ENCODE results near the gene THRAP3. TPM values are rescaled to one million over a fixed set of nuclear protein-coding genes. Genes with fewer than 3 reads are reported as not detected.

THRAP3 gene
- total RNA-seq, 4 donors from 2014 or later = 88.9 to 129 (median 115) TPM

DNA sequence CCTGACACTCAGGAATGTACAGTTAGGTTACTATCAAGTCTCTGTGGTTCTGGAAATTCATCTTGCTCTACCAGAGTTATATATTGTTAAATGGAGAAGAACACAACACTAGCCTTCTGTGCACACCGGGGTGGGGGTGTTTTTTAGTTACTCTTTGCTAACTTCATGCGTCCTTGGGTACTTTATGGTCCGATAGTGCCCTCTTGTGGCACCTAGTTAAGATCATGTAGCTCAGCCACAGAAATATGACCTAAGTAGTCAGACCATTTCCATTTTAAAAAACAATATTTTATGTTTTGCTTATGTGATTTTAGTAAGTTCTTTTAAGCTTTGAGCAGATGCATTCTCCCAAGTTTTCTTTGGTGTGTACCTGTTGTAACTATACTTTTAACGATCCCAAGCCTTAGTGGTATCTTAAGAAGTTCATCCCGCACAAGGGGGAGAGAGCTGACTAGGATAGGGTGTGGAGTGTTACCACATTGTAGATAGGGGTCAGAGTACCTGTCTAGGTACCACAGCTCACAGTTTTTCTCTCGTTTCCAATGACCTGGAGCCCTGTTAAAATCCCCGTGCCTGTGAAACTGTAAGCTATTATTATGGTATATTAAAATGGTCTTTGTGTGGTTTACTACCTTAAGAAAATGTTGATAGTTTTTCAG, 61.3 kb downstream of the THRAP3 start:
- H3K36me3 ChIP-seq = peaks cover 35 to 47% of the 10 kb centered on the region in 2 donors
- no peak overlapping the region for H3K4me3 ChIP-seq (replicated peaks in 1 of 3)
- TF ChIP-seq, protein P1, sequence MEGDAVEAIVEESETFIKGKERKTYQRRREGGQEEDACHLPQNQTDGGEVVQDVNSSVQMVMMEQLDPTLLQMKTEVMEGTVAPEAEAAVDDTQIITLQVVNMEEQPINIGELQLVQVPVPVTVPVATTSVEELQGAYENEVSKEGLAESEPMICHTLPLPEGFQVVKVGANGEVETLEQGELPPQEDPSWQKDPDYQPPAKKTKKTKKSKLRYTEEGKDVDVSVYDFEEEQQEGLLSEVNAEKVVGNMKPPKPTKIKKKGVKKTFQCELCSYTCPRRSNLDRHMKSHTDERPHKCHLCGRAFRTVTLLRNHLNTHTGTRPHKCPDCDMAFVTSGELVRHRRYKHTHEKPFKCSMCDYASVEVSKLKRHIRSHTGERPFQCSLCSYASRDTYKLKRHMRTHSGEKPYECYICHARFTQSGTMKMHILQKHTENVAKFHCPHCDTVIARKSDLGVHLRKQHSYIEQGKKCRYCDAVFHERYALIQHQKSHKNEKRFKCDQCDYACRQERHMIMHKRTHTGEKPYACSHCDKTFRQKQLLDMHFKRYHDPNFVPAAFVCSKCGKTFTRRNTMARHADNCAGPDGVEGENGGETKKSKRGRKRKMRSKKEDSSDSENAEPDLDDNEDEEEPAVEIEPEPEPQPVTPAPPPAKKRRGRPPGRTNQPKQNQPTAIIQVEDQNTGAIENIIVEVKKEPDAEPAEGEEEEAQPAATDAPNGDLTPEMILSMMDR (IDR thresholded peaks at IDR 0.05) = peak; percentile 22 to 79 (median 74)
- no peak for TF ChIP-seq POLR2A (IDR thresholded peaks at IDR 0.05)
- peak; percentile 69 to 72 for DNase-seq
- H3K9me3 ChIP-seq = no peaks in the 10 kb centered on the region
- no peaks in the 10 kb centered on the region for H3K27me3 ChIP-seq
- intact Hi-C loops (cut with DNase I) = loop anchor here (5.0 kb wide), 2 partner anchors 133 to 188 kb away; no protein-coding TSS in a partner anchor
- 45 to 49% methylated on average over 7 of the region's 7 CpGs for WGBS, 2 donors
- H3K4me1 ChIP-seq = peaks cover 13 to 25% of the 10 kb centered on the region in 2 donors
- no peak overlapping the region for H3K27ac ChIP-seq

DNA sequence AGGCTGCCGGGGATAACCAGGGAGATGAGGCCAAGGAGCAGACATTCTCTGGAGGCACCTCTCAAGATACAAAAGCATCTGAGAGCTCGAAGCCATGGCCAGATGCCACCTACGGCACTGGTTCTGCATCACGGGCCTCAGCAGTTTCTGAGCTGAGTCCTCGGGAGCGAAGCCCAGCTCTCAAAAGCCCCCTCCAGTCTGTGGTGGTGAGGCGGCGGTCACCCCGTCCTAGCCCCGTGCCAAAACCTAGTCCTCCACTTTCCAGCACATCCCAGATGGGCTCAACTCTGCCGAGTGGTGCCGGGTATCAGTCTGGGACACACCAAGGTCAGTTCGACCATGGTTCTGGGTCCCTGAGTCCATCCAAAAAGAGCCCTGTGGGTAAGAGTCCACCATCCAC, 62.6 kb downstream of the THRAP3 start:
- H3K27me3 ChIP-seq = no peaks in the 10 kb centered on the region
- H3K36me3 ChIP-seq = peaks cover 44 to 50% of the 10 kb centered on the region in 2 donors
- intact Hi-C loops (cut with DNase I) = loop anchor here (5.0 kb wide), 2 partner anchors 135 to 190 kb away; no protein-coding TSS in a partner anchor
- no peak for TF ChIP-seq POLR2A (IDR thresholded peaks at IDR 0.05)
- TF ChIP-seq, protein P1 (IDR thresholded peaks at IDR 0.05) = no peak
- no peak overlapping the region for H3K4me3 ChIP-seq (replicated peaks in 1 of 3)
- H3K27ac ChIP-seq = no peak overlapping the region
- 94 to 96% methylated on average over 7 to 11 of the region's 13 CpGs for WGBS, 2 donors
- H3K4me1 ChIP-seq = peaks cover 15 to 37% of the 10 kb centered on the region in 2 donors
- no peak for DNase-seq
- no peaks in the 10 kb centered on the region for H3K9me3 ChIP-seq

DNA sequence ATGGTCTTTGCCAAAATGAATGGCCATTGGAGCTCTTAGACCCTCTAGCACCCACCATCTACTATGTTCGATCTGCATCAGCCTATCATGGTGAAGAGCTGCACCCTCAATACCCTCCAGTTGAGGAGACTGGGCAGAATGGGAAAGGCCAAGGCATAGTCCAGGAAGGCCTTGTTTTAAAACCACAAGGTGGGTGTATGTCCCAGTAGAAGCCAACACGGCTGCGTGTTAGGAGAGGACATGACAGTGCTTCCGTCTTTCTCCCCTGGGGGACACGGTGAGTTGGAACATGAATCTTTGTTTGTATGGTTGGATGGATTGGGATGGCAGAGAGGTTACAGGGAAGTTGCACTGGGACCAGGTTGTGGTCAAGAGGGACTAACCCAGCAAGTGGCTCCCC, 63.4 kb downstream of the THRAP3 start:
- no peak for DNase-seq
- no peaks in the 10 kb centered on the region for H3K9me3 ChIP-seq
- peaks cover 47 to 48% of the 10 kb centered on the region in 2 donors for H3K36me3 ChIP-seq
- H3K27me3 ChIP-seq = no peaks in the 10 kb centered on the region
- TF ChIP-seq, protein P1 (IDR thresholded peaks at IDR 0.05) = no peak
- no peak for TF ChIP-seq POLR2A (IDR thresholded peaks at IDR 0.05)
- intact Hi-C loops (cut with DNase I) = loop anchor here (5.0 kb wide), 2 partner anchors 135 to 190 kb away; no protein-coding TSS in a partner anchor
- peak overlapping the region in 2 of 3 donors; percentile 89 to 92 for H3K27ac ChIP-seq
- peaks cover 15 to 38% of the 10 kb centered on the region in 2 donors for H3K4me1 ChIP-seq
- WGBS, 2 donors = 89 to 90% methylated on average over 5 of the region's 5 CpGs
- no peak overlapping the region for H3K4me3 ChIP-seq (replicated peaks in 1 of 3)

DNA sequence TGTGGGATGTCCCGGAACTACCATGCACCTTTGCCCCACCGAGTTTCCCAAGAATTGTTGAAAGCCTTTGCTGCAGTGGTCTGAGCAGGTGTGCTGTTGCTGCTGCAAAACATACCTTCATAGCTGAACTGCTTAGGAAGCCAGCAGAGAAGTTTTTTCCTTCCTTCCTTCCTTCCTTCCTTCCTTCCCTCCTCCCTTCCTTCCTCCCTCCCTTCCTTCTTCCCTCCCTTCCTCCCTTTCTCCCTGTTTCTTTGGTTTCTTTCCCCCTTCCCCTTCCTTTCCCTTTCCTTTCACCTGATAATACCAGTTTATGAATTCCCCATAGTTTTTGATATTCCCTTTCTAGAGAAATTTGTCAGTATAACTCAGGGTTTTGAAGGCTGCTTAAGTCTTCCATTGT, 71.1 kb downstream of the THRAP3 start:
- Histone ChIP-seq H3K27me3 (no peaks in the 10 kb centered on the region), H3K4me1 (peaks cover 12 to 41% of the 10 kb centered on the region in 2 donors), H3K27ac (peak overlapping the region in 2 of 3 donors; percentile 21 to 64), H3K9me3 (no peaks in the 10 kb centered on the region), H3K4me3 (replicated peaks in 1 of 3) (no peak overlapping the region), H3K36me3 (peaks cover 33 to 35% of the 10 kb centered on the region in 2 donors)
- no peak for DNase-seq
- intact Hi-C loops (cut with DNase I) = no loop called here
- WGBS, 2 donors = 94% methylated on average over 2 of the region's 2 CpGs
- TF ChIP-seq, protein P1 (IDR thresholded peaks at IDR 0.05) = no peak
- no peak for TF ChIP-seq POLR2A (IDR thresholded peaks at IDR 0.05)

DNA sequence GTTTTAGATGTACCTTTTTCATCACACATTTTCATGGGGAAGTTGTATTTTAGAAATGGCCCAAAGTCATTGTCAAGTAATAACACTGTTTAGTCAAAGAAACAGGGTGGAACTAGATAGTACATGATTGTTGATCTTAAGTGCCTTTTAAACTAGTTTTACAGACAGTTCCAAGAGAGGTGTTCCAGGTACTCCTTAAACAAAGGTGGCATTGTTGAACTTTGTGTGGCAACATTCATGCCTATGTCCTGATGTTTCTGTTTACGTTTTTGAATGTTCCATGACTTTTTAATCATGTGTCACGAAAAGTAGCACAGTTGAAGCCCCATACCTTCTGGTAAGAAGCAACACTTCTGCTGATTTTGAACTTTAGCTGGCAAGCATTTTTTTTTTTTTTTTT, 72.8 kb downstream of the THRAP3 start:
- intact Hi-C loops (cut with DNase I) = no loop called here
- peak overlapping the region in 2 of 3 donors; percentile 52 to 64 for H3K27ac ChIP-seq
- WGBS, 2 donors = 50 to 66% methylated on average over 2 of the region's 2 CpGs

More for the DNA sequence above, 72.8 kb downstream of the THRAP3 start:
- DNase-seq = no peak
- Histone ChIP-seq H3K4me3 (replicated peaks in 1 of 3) (no peak overlapping the region), H3K4me1 (peaks cover 8 to 27% of the 10 kb centered on the region in 2 donors), H3K9me3 (no peaks in the 10 kb centered on the region), H3K36me3 (peaks cover 41 to 45% of the 10 kb centered on the region in 2 donors), H3K27me3 (no peaks in the 10 kb centered on the region)
- no peak for TF ChIP-seq POLR2A (IDR thresholded peaks at IDR 0.05)
- TF ChIP-seq, protein P1 (IDR thresholded peaks at IDR 0.05) = no peak

Measured in thyroid gland (tissue), 4 donors.